K562 (cell line): ENCODE data around the gene SPTAN1. TPM values are rescaled to one million over a fixed set of nuclear protein-coding genes. Genes with fewer than 3 reads are reported as not detected.

Experiments
- ATAC-seq: fragments of 200-7000 bp; cut with Tn5 transposase; 3 replicates; pipeline ENCODE4 v1.9.1; 2020; ENCODE audit warnings: moderate library complexity
- BruUV-seq: library from RNA; stranded (reverse); fragments of 400-500 nt; replicated peaks from 2 replicates; lab custom pipeline; 2021; lab: Mats Ljungman, UMichigan
- CTCF ChIA-PET: fragments of 300-600 bp; formaldehyde crosslinking; extraction: SDS; loops from one replicate; lab custom pipeline; 2021; ENCODE audit warnings: low intra/inter-chr PET ratio; lab: Yijun Ruan, JAX
- POLR2A ChIA-PET: fragments of 300-600, 350-650 bp; sonication (Branson Sonifier 250); formaldehyde crosslinking; extraction: SDS; loops from one replicate; lab custom pipeline; 2021; ENCODE audit warnings: antibody characterized with exemption, inconsistent platforms; lab: Yijun Ruan, JAX
- DNase-seq, 4 experiments: peaks; one replicate each; pipeline versions ENCODE4 v3.0.0 to v3.0.0-alpha.2; 2011 to 2018; ENCODE audit warnings: low spot score in 3 of 4, mixed read lengths in 3 of 4; ENCODE audit errors: extremely low read depth in 1 of 4
- FAIRE-seq: peaks from 2 replicates; lab custom pipeline; 2011; peaks lifted over from hg19 to GRCh38; lab: Jason Lieb, UNC
- H2AFZ ChIP-seq: 2 replicates; pipeline ENCODE4 v1.6.0; 2011; ENCODE audit warnings: low read depth, low read length, control low read depth, inconsistent platforms
- H3K27ac ChIP-seq: fragments of 200-600 bp; 3 replicates; pipeline ENCODE4 v1.8.0; 2011; ENCODE audit warnings: low read depth, mild to moderate bottlenecking, control low read depth, inconsistent platforms, low read length, moderate library complexity, mixed read lengths; ENCODE audit errors: extremely low read depth
- H3K27me3 ChIP-seq, 2 experiments: fragments of 300-600 bp in 1 of 2; 2 replicates in 1 of 2; 3 replicates in 1 of 2; pipeline versions ENCODE4 v1.6.0 to v1.8.0; 2011; ENCODE audit warnings: inconsistent platforms in 2 of 2, low read length in 2 of 2, mild to moderate bottlenecking in 1 of 2, mixed read lengths in 1 of 2, moderate library complexity in 1 of 2; ENCODE audit not compliant: control insufficient read depth in 2 of 2, insufficient read depth in 2 of 2
- H3K36me3 ChIP-seq: fragments of 300-600 bp; 3 replicates; pipeline ENCODE4 v1.8.0; 2011; ENCODE audit warnings: mild to moderate bottlenecking, low read length, inconsistent platforms; ENCODE audit not compliant: control insufficient read depth, insufficient read depth
- H3K4me1 ChIP-seq, 2 experiments: fragments of 200-600 bp in 1 of 2; replicated peaks in 1 of 2; 2 replicates in 1 of 2; 3 replicates in 1 of 2; pipeline versions ENCODE4 v1.5.1 to v1.8.0; 2011; ENCODE audit warnings: inconsistent platforms in 2 of 2, low read length in 2 of 2, mild to moderate bottlenecking in 1 of 2, mixed read lengths in 1 of 2, moderate library complexity in 1 of 2; ENCODE audit not compliant: control insufficient read depth in 2 of 2, insufficient read depth in 2 of 2
- H3K4me2 ChIP-seq: 2 replicates; pipeline ENCODE4 v1.6.1; 2011; ENCODE audit warnings: low read length, control low read depth, inconsistent platforms, mixed read lengths; ENCODE audit not compliant: insufficient read depth
- H3K4me3 ChIP-seq: fragments of 200-600 bp; sonication (generic), shearing (Covaris generic); 2 replicates; pipeline ENCODE4 v1.5.1; 2016; ENCODE audit warnings: control low read depth, inconsistent platforms
- H3K79me2 ChIP-seq: fragments of 200-600 bp; 3 replicates; pipeline ENCODE4 v1.8.0; 2011; ENCODE audit warnings: low read length, inconsistent platforms; ENCODE audit not compliant: control insufficient read depth, insufficient read depth
- H3K9ac ChIP-seq, 2 experiments: 2 replicates each; pipeline versions ENCODE4 v1.6.0 to v1.6.1; 2011; ENCODE audit warnings: low read depth in 2 of 2, low read length in 2 of 2, control low read depth in 1 of 2, inconsistent platforms in 1 of 2, mild to moderate bottlenecking in 1 of 2, mixed read lengths in 1 of 2; ENCODE audit not compliant: insufficient read depth in 1 of 2
- H3K9me1 ChIP-seq: one replicate; pipeline ENCODE4 v1.6.0; 2011; ENCODE audit warnings: inconsistent platforms, mild to moderate bottlenecking, low read length, moderate library complexity; ENCODE audit not compliant: control insufficient read depth, insufficient read depth
- H3K9me3 ChIP-seq: replicated peaks from 2 replicates; pipeline ENCODE4 v1.5.1; 2011; ENCODE audit warnings: low read depth, low read length, inconsistent platforms; ENCODE audit not compliant: control insufficient read depth, insufficient read depth
- H4K20me1 ChIP-seq: replicated peaks from 2 replicates; pipeline ENCODE4 v1.6.1; 2011; ENCODE audit warnings: low read length, inconsistent platforms, mixed read lengths; ENCODE audit not compliant: control insufficient read depth, insufficient read depth
- CTCF ChIP-seq, 3 experiments: IDR thresholded peaks in 2 of 3; conservative IDR thresholded peaks in 1 of 3; 2 replicates each; pipeline ENCODE4 v1.5.1; 2011 to 2012; ENCODE audit warnings: low read length in 3 of 3, mild to moderate bottlenecking in 3 of 3, control low read depth in 2 of 3, improper control_type of control experiment in 1 of 3, inconsistent platforms in 1 of 3, low read depth in 1 of 3, mixed read lengths in 1 of 3, moderate library complexity in 1 of 3; ENCODE audit not compliant: insufficient read depth in 2 of 3
- CTCFL ChIP-seq: IDR thresholded peaks from 2 replicates; pipeline ENCODE4 v1.6.1; 2011; ENCODE audit warnings: borderline replicate concordance, low read depth, mild to moderate bottlenecking, moderate library complexity, low read length; ENCODE audit not compliant: insufficient read depth, poor library complexity, severe bottlenecking
- E2F4 ChIP-seq: sonication (generic); formaldehyde crosslinking; IDR thresholded peaks from 2 replicates; pipeline ENCODE4 v1.8.0; 2022; ENCODE audit warnings: mild to moderate bottlenecking, low read depth, missing genetic modification reagents
- GABPB1 ChIP-seq: sonication (generic); formaldehyde crosslinking; IDR thresholded peaks from 2 replicates; pipeline ENCODE4 v1.8.0; 2022; ENCODE audit warnings: mild to moderate bottlenecking, missing genetic modification reagents
- JUND ChIP-seq, 2 experiments: IDR thresholded peaks; 2 replicates in 1 of 2; 3 replicates in 1 of 2; pipeline ENCODE4 v1.6.1; 2011; ENCODE audit warnings: borderline replicate concordance in 2 of 2, low read depth in 2 of 2, low read length in 2 of 2, improper control_type of control experiment in 1 of 2, missing biosample characterization in 1 of 2, missing genetic modification characterization in 1 of 2, missing genetic modification reagents in 1 of 2
- MTA2 ChIP-seq: fragments of 450-650 bp; IDR thresholded peaks from 2 replicates; pipeline ENCODE4 v1.6.1; 2016; ENCODE audit warnings: low read depth
- SMC3 ChIP-seq: conservative IDR thresholded peaks from 2 replicates; pipeline ENCODE4 v1.6.1; 2011; ENCODE audit warnings: low read depth, low read length, improper control_type of control experiment; ENCODE audit not compliant: insufficient read depth
- ZBTB33 ChIP-seq: sonication (generic); formaldehyde crosslinking; IDR thresholded peaks from 2 replicates; pipeline ENCODE4 v1.8.1; 2023; ENCODE audit warnings: mild to moderate bottlenecking, missing genetic modification reagents
- ZNF24 ChIP-seq: fragments of 450-650 bp; IDR thresholded peaks from 2 replicates; pipeline ENCODE4 v1.6.1; 2016
- ZNF384 ChIP-seq: IDR thresholded peaks from 2 replicates; pipeline ENCODE4 v1.6.1; 2012; ENCODE audit warnings: low read depth, low read length, improper control_type of control experiment
- WGBS: fragments of 100-300 bp; shearing (Covaris generic); methylation state at CpG from one replicate; pipeline ENCODE4 v1.1.6; 2016; ENCODE audit warnings: low coverage, mixed read lengths; ENCODE audit not compliant: insufficient coverage; ENCODE audit errors: missing lambda C conversion rate; 5-methylcytosine and 5-hydroxymethylcytosine counted together
- in situ Hi-C: fragments of 300-500 bp; cut with MboI; formaldehyde crosslinking; loops from 4 replicates; pipeline ENCODE4 v1.15.0; 2018; ENCODE audit warnings: inconsistent platforms, mixed read lengths
- intact Hi-C: fragments of 100-400 bp; cut with micrococcal nuclease; formaldehyde crosslinking; loops from 2 replicates; pipeline ENCODE4 v1.14.2; 2022
- polyA plus RNA-seq, 8 experiments: library from polyadenylated mRNA; depleted of rRNA in 4 of 8; stranded (reverse) in 5 of 8; unstranded in 3 of 8; fragments of >200 nt; fragmentation: Nextera tagmentation in 2 of 8; fragmentation: Illumina TruSeq in 1 of 8; extraction: Ambion mirVana in 2 of 8; extraction: Trizol in 1 of 8; gene quantifications; 2 replicates each; pipeline versions ENCODE4 v1.2.1 to v1.2.3, GENCODE V29; 2011 to 2014; ENCODE audit warnings: inconsistent platforms in 1 of 8, missing spikeins in 1 of 8
- total RNA-seq, 7 experiments: library from RNA; depleted of rRNA in 6 of 7; stranded (reverse); fragments of >200 nt in 6 of 7; fragmentation: Illumina TruSeq in 2 of 7; extraction: Trizol in 2 of 7; gene quantifications; 2 replicates each; pipeline versions ENCODE4 v1.2.1 to v1.2.3, GENCODE V29; 2011 to 2021; ENCODE audit warnings: low replicate concordance in 1 of 7

SPTAN1 gene
- total and polyA plus RNA-seq, 9 of the 15 experiments (the other 6 are each of a cell fraction or from before 2014, with no cell fraction given): 1.5 to 13.5 (median 6.8) TPM

- no peak overlapping the region for H2AFZ ChIP-seq
- ChIA-PET POLR2A (interaction anchor here (0.6 kb wide), 1 partner anchor 257 kb away, joined by 3 read pairs; no protein-coding TSS in a partner anchor), CTCF (interaction anchor here (0.6 to 0.8 kb wide), 2 partner anchors 24 to 228 kb away, joined by 3 to 4 read pairs; no protein-coding TSS in a partner anchor)
- H3K4me3 ChIP-seq: no peak overlapping the region
- H3K9me3 ChIP-seq: no peaks in the 10 kb centered on the region
- no peaks in the 10 kb centered on the region for H3K9me1 ChIP-seq
- no peak for FAIRE-seq
- peaks cover 0 to 30% of the 10 kb centered on the region in 2 experiments; a peak in 2 of 5 replicates for H3K4me1 ChIP-seq
- peak overlapping the region in 1 of 2 experiments; percentile 45; a peak in 1 of 4 replicates for H3K9ac ChIP-seq
- DNase-seq: peak; percentile 45 to 75 (median 60)
- peak; percentile 82 for ATAC-seq
- WGBS: 47% methylated on average over 12 of the region's 20 CpGs
- H3K4me2 ChIP-seq: no peak overlapping the region
- intact Hi-C loops: no loop called here
- no peaks in the 10 kb centered on the region; the same call in 1 of the 2 replicates for H4K20me1 ChIP-seq
- no peak overlapping the region for H3K27ac ChIP-seq
- no peaks in the 10 kb centered on the region for H3K79me2 ChIP-seq
- no peaks in the 10 kb centered on the region for H3K27me3 ChIP-seq
- in situ Hi-C loops: no loop called here
- no TSS peak for BruUV-seq
- peaks cover 77% of the 10 kb centered on the region for H3K36me3 ChIP-seq
- peak; percentile 44 to 57 (median 47); a peak in 5 of 6 replicates for TF ChIP-seq CTCF (IDR thresholded peaks at IDR 0.05 in 2 of 3, conservative IDR thresholded peaks at IDR 0.05 in 1 of 3; ENCODE audit: insufficient read depth in 2 of 3, low read depth in 1 of 3, low read length in 3 of 3)
- TF ChIP-seq E2F4 (CRISPR knock-in tag): no peak
- TF ChIP-seq JUND (IDR thresholded peaks at IDR 0.05; ENCODE audit: borderline replicate concordance, low read depth, low read length): peak; percentile 74
- no peak for TF ChIP-seq JUND (tag; IDR thresholded peaks at IDR 0.05; ENCODE audit: borderline replicate concordance, low read depth, low read length)
- 0 out of 2 replicates have a peak, but pooled peaks have one; percentile 38 for TF ChIP-seq GABPB1 (CRISPR knock-in tag)
- no peak for TF ChIP-seq ZNF24
- peak; percentile 80 for TF ChIP-seq CTCFL
- TF ChIP-seq ZBTB33 (CRISPR knock-in tag): peak; percentile 81
- no peak for TF ChIP-seq MTA2
- TF ChIP-seq SMC3: peak; percentile 31; the same call in 1 of the 2 replicates
- peak; percentile 91 for TF ChIP-seq ZNF384
These were observed 83.1 kb downstream of the SPTAN1 start for GRCh38 chr9:128635266-128636023.
